GM18502 (cell line): Measurements from ENCODE around the gene SLC25A51.

Experiments
- ATAC-seq: cut with Tn5 transposase; IDR thresholded peaks from one replicate; pipeline ENCODE4 v1.9.1; 2021; ENCODE audit warnings: mild to moderate bottlenecking; ENCODE audit not compliant: unreplicated experiment, poor library complexity

SLC25A51 gene

DNA sequence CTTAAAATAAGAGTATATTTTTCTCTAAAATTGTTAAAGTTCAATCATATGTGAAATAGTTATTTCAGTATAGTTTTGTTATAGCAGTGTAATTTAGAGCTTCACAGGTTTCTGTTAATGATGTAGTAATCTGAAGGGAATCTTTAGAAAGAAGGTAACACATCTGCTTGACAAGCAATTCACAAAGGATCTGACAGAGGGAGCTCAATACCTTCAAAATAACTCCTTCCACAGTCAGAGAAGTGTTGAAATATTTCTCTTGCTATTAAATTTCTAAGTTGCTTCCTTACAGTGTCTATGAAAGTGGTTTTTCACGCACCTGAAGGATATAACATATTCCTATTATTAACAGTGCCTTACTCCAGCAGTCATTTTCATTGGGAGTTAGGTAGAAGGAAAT lies 44.9 kb downstream of the SLC25A51 start:
- no peak for ATAC-seq

DNA sequence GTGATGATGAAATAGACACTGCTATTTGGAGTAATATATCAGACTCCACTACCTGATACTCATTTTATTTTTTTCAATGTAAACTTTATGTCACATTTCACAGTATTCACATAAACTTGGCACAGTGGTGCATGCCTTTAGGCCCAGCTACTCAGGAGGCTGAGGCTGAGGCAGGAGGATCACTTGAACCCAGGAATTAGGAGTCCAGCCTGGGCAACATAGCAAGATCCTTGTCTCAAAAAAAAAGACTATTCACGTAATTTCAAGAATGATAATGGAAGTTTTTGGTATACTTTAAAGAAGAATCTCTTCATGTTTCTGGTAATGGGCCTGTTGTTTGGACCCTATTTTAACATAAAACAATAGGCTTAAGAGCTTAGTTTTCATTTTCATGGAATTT lies 47.4 kb downstream of the SLC25A51 start:
- no peak for ATAC-seq

DNA sequence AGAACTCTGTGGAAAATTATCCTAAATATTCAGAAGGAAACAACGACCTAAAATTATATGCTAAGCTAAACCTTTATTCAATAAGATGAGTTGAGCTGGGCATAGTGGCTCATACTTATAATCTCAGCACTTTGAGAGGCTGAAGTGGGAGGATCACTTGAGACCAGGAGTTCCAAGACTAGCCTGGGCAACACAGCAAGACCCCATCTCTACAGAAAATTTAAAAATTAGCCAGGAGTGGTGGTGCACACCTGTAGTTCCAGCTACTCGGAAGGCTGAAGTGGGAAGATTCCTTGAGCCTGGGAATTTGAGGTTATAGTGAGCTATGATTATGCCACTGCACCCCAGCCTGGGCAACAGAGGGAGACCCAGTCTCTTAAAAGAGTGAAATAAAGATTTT lies 51.7 kb downstream of the SLC25A51 start:
- ATAC-seq, result no peak

DNA sequence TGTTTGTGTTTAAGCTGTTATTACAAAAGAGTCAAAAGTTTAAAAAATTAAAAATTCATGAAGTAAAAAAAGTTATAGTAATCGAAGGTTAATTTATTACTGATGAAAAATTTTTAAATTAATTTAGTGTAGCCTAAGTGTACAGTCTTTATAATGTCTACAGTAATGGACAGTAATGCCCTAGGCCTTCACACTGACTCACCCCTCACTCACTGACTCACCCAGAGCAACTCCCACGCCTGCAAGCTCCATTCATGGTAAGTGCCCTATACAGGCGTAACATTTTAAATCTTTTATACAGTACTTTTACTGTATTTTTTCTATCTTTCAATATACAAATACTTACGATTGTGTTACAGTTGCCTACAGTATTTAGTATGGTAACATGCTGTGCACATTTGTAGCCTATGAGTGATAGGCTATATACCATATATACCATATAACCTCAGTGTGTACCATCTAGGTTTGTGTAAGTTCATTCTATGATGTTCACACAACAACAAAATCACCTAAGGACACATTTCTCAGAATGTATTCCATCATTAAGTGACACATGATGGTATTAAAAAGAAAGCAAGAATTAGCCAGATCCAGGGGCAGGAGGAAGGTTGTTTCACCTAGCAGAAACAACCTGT lies 63.2 kb downstream of the SLC25A51 start:
- ATAC-seq, result no peak

DNA sequence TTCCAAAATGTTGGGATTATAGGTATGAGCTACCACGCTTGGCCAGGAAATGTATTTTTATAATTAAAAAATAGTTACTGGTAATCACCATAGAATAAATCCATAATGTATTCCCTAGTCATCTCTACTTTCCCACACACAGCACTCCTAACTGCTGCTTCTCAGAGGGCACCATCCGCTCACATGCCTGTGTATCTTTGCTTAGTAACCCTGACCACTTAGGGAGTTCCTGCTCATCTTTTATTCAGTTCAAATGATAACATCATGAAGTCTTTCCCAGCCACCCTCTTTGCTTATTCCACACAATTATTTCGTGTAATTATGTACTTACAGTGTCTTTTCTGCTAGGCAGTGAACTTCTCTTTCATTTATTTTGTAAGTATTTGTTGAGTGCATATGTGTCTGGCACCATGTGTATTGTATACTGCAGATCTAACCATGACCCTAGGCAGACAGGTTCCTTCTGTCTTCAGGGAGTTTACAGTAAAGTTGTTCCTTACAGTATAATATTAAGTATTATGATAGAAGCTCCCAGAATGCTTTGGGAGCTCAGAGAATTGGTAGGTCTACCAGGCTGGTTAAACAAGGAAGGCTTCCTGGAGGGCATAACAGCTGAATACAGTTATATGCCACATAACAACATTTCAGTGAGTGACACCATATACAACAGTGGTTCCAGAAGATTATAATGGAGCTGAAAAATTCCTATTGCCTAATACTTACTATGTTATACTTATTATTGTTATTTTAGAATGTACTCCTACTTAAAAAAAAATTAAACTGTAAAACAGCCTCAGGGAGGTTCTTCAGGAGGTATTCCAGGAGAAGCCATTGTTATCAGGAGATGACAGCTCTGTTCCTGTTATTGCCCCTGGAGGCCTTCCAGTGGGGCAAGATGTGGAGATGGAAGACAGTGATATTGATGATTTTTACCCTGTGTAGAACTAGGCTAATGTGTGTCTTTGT lies 64.1 kb downstream of the SLC25A51 start:
- no peak for ATAC-seq
